Measurements from ENCODE around the gene MED17. TPM values are rescaled to one million over a fixed set of nuclear protein-coding genes. Genes with fewer than 3 reads are reported as not detected.

The MED17 gene
- polyA plus RNA-seq, 1 donor from 2014 or later, result 82.7 TPM

DNA sequence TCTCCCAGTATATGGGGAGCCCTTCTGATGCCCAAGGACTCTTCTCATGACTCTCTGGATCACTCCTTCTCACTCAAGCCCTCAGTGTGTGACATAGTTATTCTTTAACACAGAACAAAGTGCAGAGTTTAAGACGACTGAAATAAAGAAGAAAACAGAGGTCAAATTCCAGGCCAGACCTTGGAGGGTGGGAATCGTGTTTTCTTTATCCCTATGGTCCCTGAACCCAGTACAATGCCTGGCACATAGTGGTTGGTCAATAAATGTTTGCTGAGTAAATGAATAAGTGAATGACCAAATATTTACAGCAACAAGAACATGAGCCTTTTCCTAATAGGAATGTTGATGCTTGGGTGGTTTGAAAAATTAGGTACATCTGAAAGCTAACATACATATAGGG lies 37.5 kb downstream of the MED17 start:
- no peaks in the 10 kb centered on the region for H3K79me2 ChIP-seq (replicated peaks; ENCODE audit: insufficient read depth, low read length)
- no peaks in the 10 kb centered on the region for H3K9me3 ChIP-seq (ENCODE audit: low read length)
- H3K27me3 ChIP-seq (ENCODE audit: insufficient read depth, low read depth, low read length), result no peaks in the 10 kb centered on the region
- TF ChIP-seq POLR2AphosphoS5 (IDR thresholded peaks at IDR 0.05) (no peak), MXI1 (conservative IDR thresholded peaks at IDR 0.05; ENCODE audit: poor library complexity, severe bottlenecking) (no peak)
- H3F3A ChIP-seq (ENCODE audit: insufficient read depth, low read length, poor library complexity, severe bottlenecking), result no peaks in the 10 kb centered on the region
- H3K27ac ChIP-seq (ENCODE audit: low read length), result no peak overlapping the region
- no peak overlapping the region for H2AFZ ChIP-seq (ENCODE audit: low read depth, low read length)
- H4K20me1 ChIP-seq (ENCODE audit: insufficient read depth), result no peaks in the 10 kb centered on the region
- H3K9me2 ChIP-seq (ENCODE audit: insufficient read depth, low read length), result no peaks in the 10 kb centered on the region
- H3K4me3 ChIP-seq (ENCODE audit: low read length), result no peak overlapping the region
- H3K4me2 ChIP-seq (ENCODE audit: low read length), result no peak overlapping the region
- no peak overlapping the region for H3K9ac ChIP-seq (ENCODE audit: low read length)
- no peaks in the 10 kb centered on the region for H3K36me3 ChIP-seq (ENCODE audit: insufficient read depth, low read length)

DNA sequence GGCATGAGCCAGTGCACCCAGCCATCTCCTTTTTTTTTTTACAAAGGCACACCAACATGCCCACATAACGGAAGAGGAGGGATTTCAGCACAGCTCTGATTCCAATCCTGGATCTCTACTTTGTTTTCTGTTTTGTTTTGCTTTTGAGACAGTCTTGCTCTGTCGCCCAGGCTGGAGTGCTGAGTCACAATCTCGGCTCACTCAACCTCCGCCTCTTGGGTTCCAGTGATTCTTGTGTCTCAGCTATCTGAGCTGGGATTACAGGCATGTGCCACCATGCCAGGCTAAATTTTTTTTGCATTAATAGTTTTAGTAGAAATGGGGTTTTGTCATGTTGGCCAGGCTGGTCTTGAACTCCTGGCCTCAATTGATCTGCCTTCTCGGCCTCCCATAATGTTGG lies 38.3 kb downstream of the MED17 start:
- no peak overlapping the region for H3K4me3 ChIP-seq (ENCODE audit: low read length)
- no peak overlapping the region for H3K4me2 ChIP-seq (ENCODE audit: low read length)
- H3K27me3 ChIP-seq (ENCODE audit: insufficient read depth, low read depth, low read length), result no peaks in the 10 kb centered on the region
- no peaks in the 10 kb centered on the region for H3K9me3 ChIP-seq (ENCODE audit: low read length)
- H3K27ac ChIP-seq (ENCODE audit: low read length), result no peak overlapping the region
- H3F3A ChIP-seq (ENCODE audit: insufficient read depth, low read length, poor library complexity, severe bottlenecking), result no peaks in the 10 kb centered on the region
- H4K20me1 ChIP-seq (ENCODE audit: insufficient read depth), result no peaks in the 10 kb centered on the region
- H3K36me3 ChIP-seq (ENCODE audit: insufficient read depth, low read length), result no peaks in the 10 kb centered on the region
- no peaks in the 10 kb centered on the region for H3K9me2 ChIP-seq (ENCODE audit: insufficient read depth, low read length)
- H3K9ac ChIP-seq (ENCODE audit: low read length), result no peak overlapping the region
- no peak for TF ChIP-seq EP300 (conservative IDR thresholded peaks at IDR 0.05; ENCODE audit: poor library complexity, severe bottlenecking)
- H3K79me2 ChIP-seq (replicated peaks; ENCODE audit: insufficient read depth, low read length), result no peaks in the 10 kb centered on the region
- no peak overlapping the region for H2AFZ ChIP-seq (ENCODE audit: low read depth, low read length)

DNA sequence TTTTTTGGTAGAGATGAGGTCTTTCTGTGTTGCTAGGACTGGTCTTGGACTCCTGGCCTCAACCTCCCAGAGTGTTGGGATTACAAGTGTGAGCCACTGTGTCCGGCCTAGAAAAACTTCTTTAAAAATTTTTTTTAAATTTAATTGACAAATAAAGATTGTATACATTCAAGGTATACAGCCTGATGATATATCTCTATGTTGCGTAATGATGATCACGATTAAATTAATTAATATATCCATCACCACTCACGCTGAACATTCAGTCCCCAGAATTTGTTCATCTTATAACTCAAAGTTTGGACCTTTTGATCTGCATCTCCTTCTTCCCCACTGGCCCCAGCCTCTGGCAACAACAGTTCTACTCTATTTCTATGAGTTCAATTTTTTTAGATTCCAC lies 39.1 kb downstream of the MED17 start:
- Histone ChIP-seq H3K79me2 (replicated peaks; ENCODE audit: insufficient read depth, low read length) (no peaks in the 10 kb centered on the region), H3K4me3 (ENCODE audit: low read length) (no peak overlapping the region), H2AFZ (ENCODE audit: low read depth, low read length) (no peak overlapping the region), H3K9ac (ENCODE audit: low read length) (no peak overlapping the region), H3K27ac (ENCODE audit: low read length) (no peak overlapping the region), H3K4me2 (ENCODE audit: low read length) (no peak overlapping the region), H3K9me3 (ENCODE audit: low read length) (no peaks in the 10 kb centered on the region), H3K9me2 (ENCODE audit: insufficient read depth, low read length) (no peaks in the 10 kb centered on the region), H3K36me3 (ENCODE audit: insufficient read depth, low read length) (no peaks in the 10 kb centered on the region), H3K27me3 (ENCODE audit: insufficient read depth, low read depth, low read length) (no peaks in the 10 kb centered on the region), H4K20me1 (ENCODE audit: insufficient read depth) (no peaks in the 10 kb centered on the region), H3F3A (ENCODE audit: insufficient read depth, low read length, poor library complexity, severe bottlenecking) (no peaks in the 10 kb centered on the region)
- TF ChIP-seq EZH2 (IDR thresholded peaks at IDR 0.05; ENCODE audit: borderline replicate concordance, insufficient read depth, low read length, poor library complexity, severe bottlenecking), result no peak

DNA sequence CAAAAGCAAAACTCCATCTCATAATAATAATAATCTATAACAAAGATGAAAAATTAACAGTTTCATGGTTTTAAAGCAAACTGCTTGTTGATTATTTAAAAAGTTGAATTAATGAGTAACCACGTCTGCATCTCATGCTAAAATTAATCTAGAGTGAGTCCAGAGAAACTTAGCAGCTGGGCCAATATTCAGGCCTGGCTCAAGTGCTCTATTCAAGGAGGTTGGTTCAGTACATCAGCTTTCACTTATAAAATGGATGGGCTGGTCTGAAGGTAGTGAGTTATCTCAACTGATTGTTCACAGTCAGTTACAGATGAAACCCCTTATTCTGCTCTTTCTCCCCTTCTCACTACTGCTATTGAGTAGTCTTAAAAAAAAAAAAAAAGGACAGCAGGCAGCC lies 43.3 kb downstream of the MED17 start:
- Histone ChIP-seq H3K79me2 (replicated peaks; ENCODE audit: insufficient read depth, low read length) (no peaks in the 10 kb centered on the region), H3K4me3 (ENCODE audit: low read length) (no peak overlapping the region), H3K9me2 (ENCODE audit: insufficient read depth, low read length) (no peaks in the 10 kb centered on the region), H3K9ac (ENCODE audit: low read length) (no peak overlapping the region), H2AFZ (ENCODE audit: low read depth, low read length) (no peak overlapping the region), H3K4me2 (ENCODE audit: low read length) (no peak overlapping the region), H3F3A (ENCODE audit: insufficient read depth, low read length, poor library complexity, severe bottlenecking) (no peaks in the 10 kb centered on the region), H3K9me3 (ENCODE audit: low read length) (no peaks in the 10 kb centered on the region), H3K27me3 (ENCODE audit: insufficient read depth, low read depth, low read length) (no peaks in the 10 kb centered on the region), H4K20me1 (ENCODE audit: insufficient read depth) (no peaks in the 10 kb centered on the region), H3K27ac (ENCODE audit: low read length) (no peak overlapping the region), H3K36me3 (ENCODE audit: insufficient read depth, low read length) (no peaks in the 10 kb centered on the region)
- TF ChIP-seq EP300 (conservative IDR thresholded peaks at IDR 0.05; ENCODE audit: poor library complexity, severe bottlenecking) (no peak), TAF1 (IDR thresholded peaks at IDR 0.05; ENCODE audit: low read depth) (no peak), SMC3 (conservative IDR thresholded peaks at IDR 0.05; ENCODE audit: poor library complexity) (no peak), MXI1 (conservative IDR thresholded peaks at IDR 0.05; ENCODE audit: poor library complexity, severe bottlenecking) (no peak), POLR2AphosphoS5 (IDR thresholded peaks at IDR 0.05) (no peak), EZH2 (IDR thresholded peaks at IDR 0.05; ENCODE audit: borderline replicate concordance, insufficient read depth, low read length, poor library complexity, severe bottlenecking) (no peak), RAD21 (conservative IDR thresholded peaks at IDR 0.05) (no peak)
- TF ChIP-seq, protein P1, sequence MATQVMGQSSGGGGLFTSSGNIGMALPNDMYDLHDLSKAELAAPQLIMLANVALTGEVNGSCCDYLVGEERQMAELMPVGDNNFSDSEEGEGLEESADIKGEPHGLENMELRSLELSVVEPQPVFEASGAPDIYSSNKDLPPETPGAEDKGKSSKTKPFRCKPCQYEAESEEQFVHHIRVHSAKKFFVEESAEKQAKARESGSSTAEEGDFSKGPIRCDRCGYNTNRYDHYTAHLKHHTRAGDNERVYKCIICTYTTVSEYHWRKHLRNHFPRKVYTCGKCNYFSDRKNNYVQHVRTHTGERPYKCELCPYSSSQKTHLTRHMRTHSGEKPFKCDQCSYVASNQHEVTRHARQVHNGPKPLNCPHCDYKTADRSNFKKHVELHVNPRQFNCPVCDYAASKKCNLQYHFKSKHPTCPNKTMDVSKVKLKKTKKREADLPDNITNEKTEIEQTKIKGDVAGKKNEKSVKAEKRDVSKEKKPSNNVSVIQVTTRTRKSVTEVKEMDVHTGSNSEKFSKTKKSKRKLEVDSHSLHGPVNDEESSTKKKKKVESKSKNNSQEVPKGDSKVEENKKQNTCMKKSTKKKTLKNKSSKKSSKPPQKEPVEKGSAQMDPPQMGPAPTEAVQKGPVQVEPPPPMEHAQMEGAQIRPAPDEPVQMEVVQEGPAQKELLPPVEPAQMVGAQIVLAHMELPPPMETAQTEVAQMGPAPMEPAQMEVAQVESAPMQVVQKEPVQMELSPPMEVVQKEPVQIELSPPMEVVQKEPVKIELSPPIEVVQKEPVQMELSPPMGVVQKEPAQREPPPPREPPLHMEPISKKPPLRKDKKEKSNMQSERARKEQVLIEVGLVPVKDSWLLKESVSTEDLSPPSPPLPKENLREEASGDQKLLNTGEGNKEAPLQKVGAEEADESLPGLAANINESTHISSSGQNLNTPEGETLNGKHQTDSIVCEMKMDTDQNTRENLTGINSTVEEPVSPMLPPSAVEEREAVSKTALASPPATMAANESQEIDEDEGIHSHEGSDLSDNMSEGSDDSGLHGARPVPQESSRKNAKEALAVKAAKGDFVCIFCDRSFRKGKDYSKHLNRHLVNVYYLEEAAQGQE (IDR thresholded peaks at IDR 0.05; ENCODE audit: borderline replicate concordance), result no peak
- TF ChIP-seq, protein P2, sequence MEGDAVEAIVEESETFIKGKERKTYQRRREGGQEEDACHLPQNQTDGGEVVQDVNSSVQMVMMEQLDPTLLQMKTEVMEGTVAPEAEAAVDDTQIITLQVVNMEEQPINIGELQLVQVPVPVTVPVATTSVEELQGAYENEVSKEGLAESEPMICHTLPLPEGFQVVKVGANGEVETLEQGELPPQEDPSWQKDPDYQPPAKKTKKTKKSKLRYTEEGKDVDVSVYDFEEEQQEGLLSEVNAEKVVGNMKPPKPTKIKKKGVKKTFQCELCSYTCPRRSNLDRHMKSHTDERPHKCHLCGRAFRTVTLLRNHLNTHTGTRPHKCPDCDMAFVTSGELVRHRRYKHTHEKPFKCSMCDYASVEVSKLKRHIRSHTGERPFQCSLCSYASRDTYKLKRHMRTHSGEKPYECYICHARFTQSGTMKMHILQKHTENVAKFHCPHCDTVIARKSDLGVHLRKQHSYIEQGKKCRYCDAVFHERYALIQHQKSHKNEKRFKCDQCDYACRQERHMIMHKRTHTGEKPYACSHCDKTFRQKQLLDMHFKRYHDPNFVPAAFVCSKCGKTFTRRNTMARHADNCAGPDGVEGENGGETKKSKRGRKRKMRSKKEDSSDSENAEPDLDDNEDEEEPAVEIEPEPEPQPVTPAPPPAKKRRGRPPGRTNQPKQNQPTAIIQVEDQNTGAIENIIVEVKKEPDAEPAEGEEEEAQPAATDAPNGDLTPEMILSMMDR (IDR thresholded peaks at IDR 0.05; ENCODE audit: poor library complexity, severe bottlenecking), result no peak
